Keratinocyte (primary cell): Measurements from ENCODE around the gene LDB2. TPM values are rescaled to one million over a fixed set of nuclear protein-coding genes. Genes with fewer than 3 reads are reported as not detected.

Experiments
- DNase-seq: peaks from one replicate; pipeline ENCODE4 v3.0.0-alpha.2; 2011; ENCODE audit warnings: low read depth, missing footprints, low spot score
- FAIRE-seq: peaks from 2 replicates; lab custom pipeline; 2011; peaks lifted over from hg19 to GRCh38; lab: Jason Lieb, UNC
- H2AFZ ChIP-seq: 2 replicates; pipeline ENCODE4 v1.6.0; 2012; ENCODE audit warnings: low read length, control low read depth, inconsistent platforms; ENCODE audit not compliant: control insufficient read depth
- H3K27ac ChIP-seq: 2 replicates; pipeline ENCODE4 v1.5.1; 2011; ENCODE audit warnings: low read length; ENCODE audit not compliant: control insufficient read depth, insufficient read depth
- H3K27me3 ChIP-seq: 3 replicates; pipeline ENCODE4 v1.6.0; 2011; ENCODE audit warnings: low read length; ENCODE audit not compliant: control insufficient read depth, insufficient read depth; ENCODE audit errors: extremely low read depth
- H3K36me3 ChIP-seq, 2 experiments: 2 replicates in 1 of 2; 3 replicates in 1 of 2; pipeline ENCODE4 v1.5.1; 2011; ENCODE audit warnings: low read length in 2 of 2, mild to moderate bottlenecking in 1 of 2; ENCODE audit not compliant: control insufficient read depth in 2 of 2, insufficient read depth in 2 of 2; ENCODE audit errors: extremely low read depth in 1 of 2
- H3K4me1 ChIP-seq: 3 replicates; pipeline ENCODE4 v1.5.1; 2011; ENCODE audit warnings: low read length; ENCODE audit not compliant: control insufficient read depth, insufficient read depth; ENCODE audit errors: extremely low read depth
- H3K4me2 ChIP-seq: 3 replicates; pipeline ENCODE4 v1.6.0; 2011; ENCODE audit warnings: low read depth, low read length; ENCODE audit not compliant: control insufficient read depth, insufficient read depth; ENCODE audit errors: extremely low read depth
- H3K4me3 ChIP-seq, 3 experiments: fragments of 200-600 bp in 1 of 3; sonication (generic) in 1 of 3; 2 replicates in 2 of 3; 3 replicates in 1 of 3; pipeline ENCODE4 v1.5.1; 2011 to 2016; ENCODE audit warnings: low read length in 3 of 3, mild to moderate bottlenecking in 3 of 3, control low read depth in 2 of 3, inconsistent platforms in 1 of 3, low read depth in 1 of 3, mixed read lengths in 1 of 3, mixed run types in 1 of 3, moderate library complexity in 1 of 3; ENCODE audit not compliant: control insufficient read depth in 2 of 3, insufficient read depth in 2 of 3; ENCODE audit errors: extremely low read depth in 1 of 3
- H3K79me2 ChIP-seq: 2 replicates; pipeline ENCODE4 v1.6.0; 2012; ENCODE audit warnings: low read length; ENCODE audit not compliant: control insufficient read depth, insufficient read depth
- H3K9ac ChIP-seq: 3 replicates; pipeline ENCODE4 v1.6.0; 2011; ENCODE audit warnings: low read length; ENCODE audit not compliant: control insufficient read depth, insufficient read depth; ENCODE audit errors: extremely low read depth
- H3K9me1 ChIP-seq: 3 replicates; pipeline ENCODE4 v1.6.0; 2011; ENCODE audit warnings: low read length; ENCODE audit not compliant: control insufficient read depth, insufficient read depth; ENCODE audit errors: extremely low read depth
- H3K9me3 ChIP-seq: 2 replicates; pipeline ENCODE4 v1.5.1; 2012; ENCODE audit warnings: low read depth, low read length; ENCODE audit not compliant: control insufficient read depth
- H4K20me1 ChIP-seq: 3 replicates; pipeline ENCODE4 v1.6.0; 2011; ENCODE audit warnings: low read length; ENCODE audit not compliant: control insufficient read depth, insufficient read depth; ENCODE audit errors: extremely low read depth
- CTCF ChIP-seq, 3 experiments: IDR thresholded peaks in 1 of 3; conservative IDR thresholded peaks in 1 of 3; optimal IDR thresholded peaks in 1 of 3; 2 replicates in 2 of 3; 3 replicates in 1 of 3; pipeline versions ENCODE3 to v1.5.1; 2011; ENCODE audit warnings: low read length in 3 of 3, mild to moderate bottlenecking in 3 of 3, moderate library complexity in 2 of 3, control low read depth in 1 of 3, inconsistent platforms in 1 of 3; ENCODE audit not compliant: insufficient read depth in 2 of 3; ENCODE audit errors: extremely low read depth in 1 of 3
- EZH2 ChIP-seq: IDR thresholded peaks from one replicate; pipeline ENCODE4 v1.6.1; 2012; ENCODE audit warnings: inconsistent platforms, mild to moderate bottlenecking, low read length, moderate library complexity
- dilution Hi-C: fragments of 300-500 bp; cut with MboI; formaldehyde crosslinking; loops from one replicate; pipeline ENCODE4 v1.7.0; 2020; ENCODE audit warnings: low sequenced_read_pairs; ENCODE audit not compliant: extremely low pct_ligation_motif_present
- polyA plus RNA-seq, 5 experiments: library from polyadenylated mRNA; depleted of rRNA in 3 of 5; stranded (reverse) in 3 of 5; stranded (forward) in 1 of 5; unstranded in 1 of 5; fragments of >200 nt; gene quantifications; 1 replicate in 1 of 5; 2 replicates in 3 of 5; 3 replicates in 1 of 5; pipeline versions ENCODE4 v1.2.1 to v1.2.3, GENCODE V29; 2011 to 2012; ENCODE audit warnings: missing spikeins in 2 of 5, low read depth in 1 of 5, low replicate concordance in 1 of 5

The LDB2 gene
- polyA plus RNA-seq, 1 donor (not counting 4 experiments of a cell fraction or from before 2014, with no cell fraction given), result not detected

GRCh38 chr4:16667464-16667863 is 231.0 kb downstream of the LDB2 start:
- no peak overlapping the region for H3K27ac ChIP-seq
- H3K9ac ChIP-seq, result no peak overlapping the region
- TF ChIP-seq EZH2 (no peak), CTCF (optimal IDR thresholded peaks at IDR 0.05 in 1 of 3, IDR thresholded peaks at IDR 0.05 in 1 of 3, conservative IDR thresholded peaks at IDR 0.05 in 1 of 3; ENCODE audit: extremely low read depth in 1 of 3, insufficient read depth in 2 of 3, low read length in 3 of 3) (no peak)
- no peaks in the 10 kb centered on the region for H4K20me1 ChIP-seq
- H2AFZ ChIP-seq, result no peak overlapping the region
- H3K9me1 ChIP-seq, result no peaks in the 10 kb centered on the region
- H3K36me3 ChIP-seq, result no peaks in the 10 kb centered on the region
- FAIRE-seq (no peak), DNase-seq (no peak)
- H3K4me2 ChIP-seq, result no peak overlapping the region
- no peaks in the 10 kb centered on the region for H3K9me3 ChIP-seq
- no peaks in the 10 kb centered on the region for H3K27me3 ChIP-seq
- H3K4me3 ChIP-seq, result no peak overlapping the region
- H3K4me1 ChIP-seq, result no peaks in the 10 kb centered on the region
- dilution Hi-C loops, result no loop called here
- H3K79me2 ChIP-seq, result no peaks in the 10 kb centered on the region

GRCh38 chr4:16665942-16666551 is 232.4 kb downstream of the LDB2 start:
- DNase-seq, result no peak
- Histone ChIP-seq H3K9me1 (no peaks in the 10 kb centered on the region), H3K36me3 (no peaks in the 10 kb centered on the region), H3K4me3 (no peak overlapping the region), H3K4me1 (no peaks in the 10 kb centered on the region), H2AFZ (no peak overlapping the region), H3K79me2 (no peaks in the 10 kb centered on the region), H3K9me3 (no peaks in the 10 kb centered on the region), H3K27me3 (no peaks in the 10 kb centered on the region), H4K20me1 (no peaks in the 10 kb centered on the region), H3K4me2 (no peak overlapping the region), H3K27ac (no peak overlapping the region), H3K9ac (no peak overlapping the region)
- dilution Hi-C loops, result no loop called here
- FAIRE-seq, result no peak
- TF ChIP-seq CTCF (optimal IDR thresholded peaks at IDR 0.05 in 1 of 3, IDR thresholded peaks at IDR 0.05 in 1 of 3, conservative IDR thresholded peaks at IDR 0.05 in 1 of 3; ENCODE audit: extremely low read depth in 1 of 3, insufficient read depth in 2 of 3, low read length in 3 of 3), result no peak
- no peak for TF ChIP-seq EZH2
